ENCODE results near the gene FANCM.
A peak's percentile ranks its signal among the peaks of the same experiment; 100 is the strongest.

FANCM gene, protein sequence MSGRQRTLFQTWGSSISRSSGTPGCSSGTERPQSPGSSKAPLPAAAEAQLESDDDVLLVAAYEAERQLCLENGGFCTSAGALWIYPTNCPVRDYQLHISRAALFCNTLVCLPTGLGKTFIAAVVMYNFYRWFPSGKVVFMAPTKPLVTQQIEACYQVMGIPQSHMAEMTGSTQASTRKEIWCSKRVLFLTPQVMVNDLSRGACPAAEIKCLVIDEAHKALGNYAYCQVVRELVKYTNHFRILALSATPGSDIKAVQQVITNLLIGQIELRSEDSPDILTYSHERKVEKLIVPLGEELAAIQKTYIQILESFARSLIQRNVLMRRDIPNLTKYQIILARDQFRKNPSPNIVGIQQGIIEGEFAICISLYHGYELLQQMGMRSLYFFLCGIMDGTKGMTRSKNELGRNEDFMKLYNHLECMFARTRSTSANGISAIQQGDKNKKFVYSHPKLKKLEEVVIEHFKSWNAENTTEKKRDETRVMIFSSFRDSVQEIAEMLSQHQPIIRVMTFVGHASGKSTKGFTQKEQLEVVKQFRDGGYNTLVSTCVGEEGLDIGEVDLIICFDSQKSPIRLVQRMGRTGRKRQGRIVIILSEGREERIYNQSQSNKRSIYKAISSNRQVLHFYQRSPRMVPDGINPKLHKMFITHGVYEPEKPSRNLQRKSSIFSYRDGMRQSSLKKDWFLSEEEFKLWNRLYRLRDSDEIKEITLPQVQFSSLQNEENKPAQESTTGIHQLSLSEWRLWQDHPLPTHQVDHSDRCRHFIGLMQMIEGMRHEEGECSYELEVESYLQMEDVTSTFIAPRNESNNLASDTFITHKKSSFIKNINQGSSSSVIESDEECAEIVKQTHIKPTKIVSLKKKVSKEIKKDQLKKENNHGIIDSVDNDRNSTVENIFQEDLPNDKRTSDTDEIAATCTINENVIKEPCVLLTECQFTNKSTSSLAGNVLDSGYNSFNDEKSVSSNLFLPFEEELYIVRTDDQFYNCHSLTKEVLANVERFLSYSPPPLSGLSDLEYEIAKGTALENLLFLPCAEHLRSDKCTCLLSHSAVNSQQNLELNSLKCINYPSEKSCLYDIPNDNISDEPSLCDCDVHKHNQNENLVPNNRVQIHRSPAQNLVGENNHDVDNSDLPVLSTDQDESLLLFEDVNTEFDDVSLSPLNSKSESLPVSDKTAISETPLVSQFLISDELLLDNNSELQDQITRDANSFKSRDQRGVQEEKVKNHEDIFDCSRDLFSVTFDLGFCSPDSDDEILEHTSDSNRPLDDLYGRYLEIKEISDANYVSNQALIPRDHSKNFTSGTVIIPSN (N-terminal part only)

GRCh38 chr14:45135659-45136395 is at the start of gene FANCM:
Gene FANCM, plus strand, starts transcription at chr14:45135930. Its CDS starts 102 bp downstream, at chr14:45136032.
- peak; percentile 47 to 87 for DNase-seq

- DNase-seq, result no peak
Observed at GRCh38 chr14:45089813-45090212, 45.9 kb upstream of the FANCM start.

GRCh38 chr14:45091710-45092109 is 44.0 kb upstream of the FANCM start:
- DNase-seq, result no peak

GRCh38 chr14:45094275-45094674 is 41.5 kb upstream of the FANCM start:
- no peak for DNase-seq

GRCh38 chr14:45095143-45095542 is 40.6 kb upstream of the FANCM start:
- no peak for DNase-seq

GRCh38 chr14:45096218-45096617 is 39.5 kb upstream of the FANCM start:
- no peak for DNase-seq

DNA sequence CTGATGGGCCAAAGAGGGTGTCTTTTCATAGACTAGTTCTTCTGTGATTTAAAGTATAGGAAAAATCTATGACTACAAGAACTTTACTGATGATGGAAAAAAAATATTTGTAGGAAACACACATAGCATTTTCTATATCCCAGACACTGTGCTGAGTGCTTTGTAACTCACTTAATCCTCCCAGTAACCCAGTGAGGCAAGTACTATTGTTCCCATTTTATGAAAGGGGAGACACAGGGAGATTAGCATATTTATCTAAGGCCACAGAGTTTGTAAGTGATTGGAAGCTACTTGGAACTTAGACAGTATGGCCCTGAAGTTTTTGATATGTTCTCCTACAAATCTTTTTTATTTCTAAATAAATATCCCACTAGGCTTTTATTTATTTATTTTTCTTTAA is 31.9 kb upstream of the FANCM start:
- no peak for DNase-seq

DNA sequence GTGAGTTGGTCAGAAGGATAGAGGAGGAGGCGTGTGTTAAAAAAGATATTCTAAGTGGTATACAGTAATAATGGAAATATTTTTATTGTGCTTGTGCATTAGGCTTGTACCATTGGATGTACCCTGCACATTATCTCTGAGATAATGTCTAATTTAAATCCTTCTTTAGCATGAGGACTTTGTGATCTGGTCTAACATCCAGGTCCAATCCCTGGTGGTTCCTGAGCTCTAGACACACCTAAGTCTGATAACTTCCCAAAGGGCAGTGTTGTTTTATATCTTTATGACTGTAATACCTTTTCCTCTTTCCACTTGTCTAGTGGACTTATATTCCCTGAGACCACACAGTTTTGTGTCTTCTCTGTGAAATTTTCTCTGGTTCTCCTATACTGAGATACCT is 31.2 kb upstream of the FANCM start:
- no peak for DNase-seq

DNA sequence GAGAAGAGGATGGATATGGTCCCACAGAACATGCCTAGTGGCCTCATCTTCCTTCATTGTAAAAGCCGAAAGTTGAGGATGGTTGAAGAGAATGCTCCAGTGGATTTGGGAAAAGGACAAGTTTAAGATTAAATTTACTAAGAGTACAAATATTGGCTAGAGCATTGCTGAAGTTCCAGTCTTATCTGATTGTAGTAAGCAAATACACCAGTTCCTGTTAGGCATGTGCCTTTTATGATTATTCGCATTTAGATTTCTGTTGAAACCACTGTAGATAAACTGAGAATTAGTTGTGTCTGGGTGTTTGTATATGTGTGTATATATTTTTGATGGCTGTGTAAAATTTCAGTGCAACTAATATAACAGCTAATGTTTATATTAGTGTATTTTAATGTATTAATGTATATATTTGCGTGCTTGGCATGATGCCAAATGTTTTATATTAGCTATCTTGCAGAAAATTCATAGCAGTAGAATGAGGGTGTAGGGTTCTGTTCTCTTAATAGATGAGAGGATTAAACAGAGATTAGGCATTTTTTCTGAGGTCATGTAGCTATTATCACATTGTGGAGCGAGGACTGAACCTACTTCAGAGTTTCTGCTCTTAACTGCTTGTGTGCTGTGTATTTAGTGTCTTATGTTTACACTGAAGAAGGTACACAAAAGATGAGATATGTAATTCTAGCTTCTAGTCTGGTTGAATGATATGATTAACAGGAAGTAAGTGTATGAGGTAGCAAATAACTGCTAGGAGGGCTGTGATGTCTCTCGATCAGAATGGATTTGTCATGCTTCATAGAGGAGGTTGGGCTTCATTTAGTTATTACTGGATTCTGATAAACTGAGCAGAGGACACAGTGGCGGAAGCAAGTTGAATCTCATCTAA is 22.6 kb upstream of the FANCM start:
- DNase-seq, result no peak

- DNase-seq, result no peak
Observed at GRCh38 chr14:45114327-45114726, 21.4 kb upstream of the FANCM start.

GRCh38 chr14:45118594-45118993 is 17.1 kb upstream of the FANCM start:
- no peak for DNase-seq

- DNase-seq, result no peak
Observed at GRCh38 chr14:45120096-45120495, 15.6 kb upstream of the FANCM start.

DNA sequence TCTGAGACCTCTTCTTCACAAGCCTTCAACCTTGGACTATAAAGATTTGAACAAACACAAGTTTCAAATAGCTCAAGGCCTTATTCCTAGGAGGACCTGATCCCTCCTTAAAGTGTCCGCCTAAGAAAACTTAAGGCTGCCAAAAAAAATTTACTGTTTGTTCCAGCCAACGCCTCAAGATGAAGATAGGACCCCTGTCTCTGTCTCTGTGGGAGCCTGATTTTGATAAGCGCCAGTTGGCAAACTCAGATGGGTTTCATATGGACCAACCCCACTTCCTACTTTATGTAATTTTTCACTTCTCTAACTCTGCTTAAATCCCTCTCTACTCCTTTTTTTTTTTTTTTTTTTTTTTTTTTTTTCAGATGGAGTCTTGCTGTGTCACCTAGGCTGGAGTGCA is 12.5 kb upstream of the FANCM start:
- DNase-seq, result no peak

DNA sequence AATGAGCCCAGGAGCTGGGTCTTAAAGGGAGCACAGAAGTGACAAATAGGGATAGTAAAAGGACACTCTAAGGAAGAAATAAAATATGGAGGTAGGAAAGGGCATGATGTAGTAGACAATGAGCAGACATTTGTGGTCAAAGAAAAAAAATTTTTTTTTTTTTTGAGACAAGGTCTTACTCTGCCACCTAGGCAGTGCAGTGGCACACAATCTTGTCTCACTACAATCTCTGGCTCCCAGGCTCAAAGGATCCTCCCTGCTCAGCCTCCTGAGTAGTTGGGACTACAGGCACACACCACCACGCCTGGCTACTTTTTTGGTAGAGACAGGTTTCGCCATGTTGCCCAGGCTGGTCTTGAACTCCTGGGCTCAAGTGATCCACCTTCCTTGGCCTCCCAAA is 10.0 kb upstream of the FANCM start:
- DNase-seq, result no peak

- DNase-seq, result no peak
Observed at GRCh38 chr14:45128963-45129629, 6.6 kb upstream of the FANCM start.

DNA sequence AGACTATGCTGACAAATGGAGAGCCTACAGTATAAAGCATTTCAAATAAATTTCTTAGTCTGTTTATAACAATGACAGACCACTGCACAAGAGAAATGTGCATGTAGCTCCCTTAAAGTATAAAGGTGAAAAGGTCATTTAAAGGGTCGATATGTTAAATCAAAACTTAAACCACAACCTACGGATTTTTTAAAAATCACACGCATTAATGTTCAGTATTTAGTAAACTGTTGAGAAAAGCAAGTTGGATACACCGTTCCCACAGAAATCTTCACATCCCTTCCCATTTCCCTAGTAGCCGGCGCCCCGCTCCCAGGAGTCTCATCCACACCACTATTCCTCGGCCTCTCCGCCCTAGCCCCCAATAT is 2.1 kb upstream of the FANCM start:
- DNase-seq, result no peak

DNA sequence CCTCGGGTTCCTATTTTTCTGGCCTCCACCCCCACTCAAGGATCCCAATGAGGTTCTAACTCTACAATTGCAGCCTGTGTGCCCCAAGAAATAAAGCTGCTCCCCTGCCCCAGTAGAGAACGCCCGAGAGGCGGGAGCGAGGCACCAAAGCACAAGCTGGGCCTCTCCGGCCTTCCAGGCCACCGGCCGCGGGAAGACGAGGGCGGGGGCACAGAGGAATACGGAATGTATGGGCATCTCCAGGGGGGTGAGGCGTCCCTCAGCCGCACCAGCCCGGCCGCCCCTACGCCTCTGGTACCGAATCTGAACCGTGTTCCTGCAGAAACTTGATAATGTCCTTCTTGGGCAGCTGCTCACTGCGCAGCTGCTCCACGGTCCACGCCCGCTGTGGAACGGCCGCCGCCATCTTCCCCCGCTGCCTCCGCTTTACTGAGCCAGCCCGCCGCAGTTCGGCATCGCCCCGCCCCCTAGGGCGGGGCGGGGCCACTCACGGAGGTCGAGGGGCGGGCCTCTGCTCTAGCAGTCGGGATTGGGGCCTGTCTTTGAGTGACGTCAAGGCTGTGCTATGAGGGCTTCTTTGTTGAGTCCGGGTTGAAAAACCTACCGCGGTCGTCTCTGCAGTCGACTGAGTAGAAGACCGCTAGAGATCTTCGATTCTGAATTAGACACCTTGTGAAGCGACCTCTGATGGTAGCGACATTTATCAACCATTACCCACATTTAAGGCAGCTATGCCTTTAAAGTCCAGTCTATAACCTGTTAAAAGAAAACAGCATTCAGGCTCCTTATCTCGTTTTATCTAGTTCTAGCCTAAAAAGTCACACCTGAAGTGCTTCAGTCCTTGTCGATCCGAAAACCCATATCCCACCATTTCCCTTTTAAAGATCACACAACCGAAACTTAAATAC is 1.4 kb upstream of the FANCM start, which contains the start of gene FKBP3:
Gene FKBP3, minus strand, starts transcription at position 431 of the 908 bp plus-strand sequence. Its CDS starts 25 bp downstream, at position 406.
- DNase-seq, result peak; percentile 86 to 96

DNA sequence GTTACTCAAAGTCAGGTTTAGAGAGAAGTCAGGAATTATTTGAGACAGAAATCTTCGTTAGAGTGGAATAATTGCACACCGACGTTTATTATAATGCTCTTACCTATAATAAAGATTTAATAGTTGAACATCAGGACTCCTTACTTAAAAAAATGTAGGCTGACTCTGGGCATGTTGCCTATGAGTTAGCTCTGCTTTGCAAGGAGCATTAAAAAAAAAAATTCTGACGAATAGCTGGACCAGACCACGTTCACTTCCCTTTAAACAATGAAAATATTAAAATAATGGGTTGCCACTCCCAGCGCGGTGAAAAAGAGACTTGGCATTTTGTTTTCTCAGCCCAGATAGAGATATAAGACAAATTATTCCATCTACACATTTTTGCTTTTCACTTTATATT is 574 bp upstream of the FANCM start:
- no peak for DNase-seq

DNA sequence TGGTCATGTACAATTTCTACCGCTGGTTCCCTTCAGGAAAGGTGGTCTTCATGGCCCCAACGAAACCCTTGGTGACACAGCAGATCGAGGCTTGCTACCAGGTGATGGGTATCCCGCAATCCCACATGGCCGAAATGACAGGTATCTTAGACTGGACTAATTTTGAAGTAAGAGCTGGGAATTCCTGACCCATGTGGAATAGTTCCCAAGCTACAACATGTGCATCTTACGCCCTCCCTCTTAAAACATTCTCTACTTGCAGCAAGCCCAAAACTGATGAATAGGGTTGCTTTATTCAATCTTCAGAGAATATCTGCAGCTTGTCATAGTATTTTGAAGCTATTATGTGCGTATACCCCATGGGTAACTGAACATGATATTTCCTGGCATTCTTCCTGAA is 669 bp downstream of the FANCM start:
- DNase-seq, result no peak
